GM12801 (cell line): Measurements from ENCODE around the gene LAS1L.
A peak's percentile ranks its signal among the peaks of the same experiment; 100 is the strongest.

Source experiments
- TF ChIP-seq, protein P1 (sequence below): IDR thresholded peaks from one replicate; pipeline ENCODE4 v1.5.1; 2011; ENCODE audit warnings: control low read depth; ENCODE audit not compliant: insufficient read length; ENCODE audit errors: extremely low read depth

The LAS1L gene

DNA sequence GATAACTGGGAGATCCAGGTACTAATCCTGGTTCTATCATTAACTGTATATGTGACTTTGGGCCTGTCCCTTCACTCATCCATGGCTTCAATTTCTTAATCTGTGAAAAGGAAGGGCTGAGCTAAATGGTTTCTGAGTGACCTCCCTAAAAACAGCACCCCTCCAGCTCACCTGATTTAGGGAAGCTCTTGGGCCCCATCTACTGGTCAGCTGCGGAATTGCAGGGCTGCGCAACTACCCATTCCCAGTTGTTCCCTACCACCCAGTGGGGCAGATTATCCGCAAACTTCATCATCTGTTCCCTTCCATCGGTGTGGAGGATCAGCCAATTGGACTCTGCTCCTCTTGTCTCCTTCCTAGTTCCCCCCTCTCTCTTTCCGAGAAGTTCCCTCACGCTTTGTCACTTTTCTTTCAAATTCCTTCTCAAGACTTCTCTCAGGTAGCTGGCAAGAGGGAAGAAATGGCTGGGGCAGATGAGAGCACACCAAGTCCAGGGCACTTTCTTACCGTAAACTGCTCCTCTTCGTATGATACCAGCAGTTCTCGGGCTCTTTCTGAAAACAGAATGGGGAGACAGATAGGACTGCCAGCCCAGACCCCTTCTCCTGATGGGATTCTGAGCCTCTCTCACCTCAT, 5.8 kb downstream of the LAS1L start:
- TF ChIP-seq, protein P1, sequence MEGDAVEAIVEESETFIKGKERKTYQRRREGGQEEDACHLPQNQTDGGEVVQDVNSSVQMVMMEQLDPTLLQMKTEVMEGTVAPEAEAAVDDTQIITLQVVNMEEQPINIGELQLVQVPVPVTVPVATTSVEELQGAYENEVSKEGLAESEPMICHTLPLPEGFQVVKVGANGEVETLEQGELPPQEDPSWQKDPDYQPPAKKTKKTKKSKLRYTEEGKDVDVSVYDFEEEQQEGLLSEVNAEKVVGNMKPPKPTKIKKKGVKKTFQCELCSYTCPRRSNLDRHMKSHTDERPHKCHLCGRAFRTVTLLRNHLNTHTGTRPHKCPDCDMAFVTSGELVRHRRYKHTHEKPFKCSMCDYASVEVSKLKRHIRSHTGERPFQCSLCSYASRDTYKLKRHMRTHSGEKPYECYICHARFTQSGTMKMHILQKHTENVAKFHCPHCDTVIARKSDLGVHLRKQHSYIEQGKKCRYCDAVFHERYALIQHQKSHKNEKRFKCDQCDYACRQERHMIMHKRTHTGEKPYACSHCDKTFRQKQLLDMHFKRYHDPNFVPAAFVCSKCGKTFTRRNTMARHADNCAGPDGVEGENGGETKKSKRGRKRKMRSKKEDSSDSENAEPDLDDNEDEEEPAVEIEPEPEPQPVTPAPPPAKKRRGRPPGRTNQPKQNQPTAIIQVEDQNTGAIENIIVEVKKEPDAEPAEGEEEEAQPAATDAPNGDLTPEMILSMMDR, result peak; percentile 50

- TF ChIP-seq, protein P1, result no peak
Observed at GRCh38 chrX:65528293-65528692, 6.3 kb downstream of the LAS1L start.

DNA sequence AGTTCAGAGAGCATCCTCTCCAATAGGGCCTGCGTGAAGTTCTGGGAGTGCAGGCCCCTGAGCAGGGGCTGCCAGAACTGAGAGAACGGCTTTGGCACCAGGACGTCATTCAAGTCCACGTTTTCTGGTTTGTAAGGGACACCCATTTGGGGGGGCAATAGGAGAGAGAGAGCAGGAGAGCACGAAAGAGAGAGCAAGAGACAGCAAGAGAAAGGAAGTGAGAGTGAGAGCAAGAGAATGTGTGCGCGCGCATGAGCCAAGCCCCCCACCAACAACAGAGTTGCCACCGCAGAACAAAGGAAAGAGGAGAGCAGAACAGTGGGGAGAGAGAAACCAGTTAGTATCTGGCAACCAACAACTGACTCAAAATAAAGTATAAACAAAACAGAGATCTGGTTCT, 10.4 kb downstream of the LAS1L start:
- TF ChIP-seq, protein P1, result no peak

DNA sequence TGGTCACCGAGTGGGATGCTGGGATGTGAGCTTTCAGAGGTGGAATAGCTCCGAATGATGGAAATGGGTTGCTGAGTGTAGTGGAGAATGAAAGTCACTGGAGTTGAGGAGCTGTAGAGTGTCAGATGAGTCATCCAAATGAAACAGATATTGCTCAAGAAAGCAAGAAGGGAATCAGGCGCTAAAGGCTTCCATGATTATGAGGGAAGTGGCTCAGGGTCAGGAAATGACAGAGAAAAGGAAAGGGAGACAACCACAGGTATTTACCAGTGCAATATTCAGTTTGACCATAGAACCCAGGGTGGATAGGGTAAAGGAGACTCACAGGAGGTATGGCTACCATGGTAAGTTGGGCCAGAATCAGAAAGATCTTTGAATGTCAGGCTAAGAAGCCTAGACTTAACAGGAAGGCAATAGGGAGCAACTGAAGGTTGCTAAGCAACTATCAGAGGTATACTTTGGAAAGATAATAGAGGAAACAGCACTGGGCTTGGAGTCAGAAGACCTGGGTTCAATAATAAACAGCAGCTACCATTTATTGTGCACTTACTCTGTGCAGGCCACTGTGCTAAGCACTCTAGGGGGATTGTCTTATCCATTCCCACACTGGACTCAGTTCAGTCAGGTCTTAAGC, 11.7 kb downstream of the LAS1L start:
- TF ChIP-seq, protein P1, result no peak

DNA sequence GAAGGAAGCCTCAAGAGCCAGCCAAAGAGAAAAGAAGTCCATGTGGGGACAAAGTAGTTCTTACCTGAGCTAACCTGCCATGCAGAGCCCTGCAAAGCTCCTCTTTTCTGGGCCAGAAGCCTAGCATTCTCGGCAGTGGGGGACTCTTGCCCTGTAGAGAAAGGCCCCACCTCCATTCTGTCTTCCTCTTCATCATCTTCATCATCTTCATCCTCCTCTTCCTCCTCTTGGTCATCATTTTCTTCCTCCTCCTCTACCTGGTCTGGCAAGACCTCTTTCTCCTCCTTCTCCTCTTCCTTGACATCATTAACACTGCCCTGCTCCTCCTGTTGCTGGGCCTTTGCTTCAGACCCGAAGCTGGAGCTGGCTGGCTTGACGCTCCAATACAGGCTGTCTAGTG, 16.7 kb downstream of the LAS1L start:
- TF ChIP-seq, protein P1, result no peak

- TF ChIP-seq, protein P1, result no peak
Observed at GRCh38 chrX:65516756-65517155, 17.8 kb downstream of the LAS1L start.

GRCh38 chrX:65513610-65514009, 21.0 kb downstream of the LAS1L start:
- TF ChIP-seq, protein P1, result no peak
